GM23338 (cell line): ENCODE data around the gene EFR3B. TPM values are rescaled to one million over a fixed set of nuclear protein-coding genes. Genes with fewer than 3 reads are reported as not detected.

Experiments
- ATAC-seq: fragments of 200-7000 bp; cut with Tn5 transposase; 3 replicates; pipeline ENCODE4 v1.9.1; 2020
- DNase-seq: peaks from one replicate; pipeline ENCODE4 v3.0.0-alpha.2; 2015; ENCODE audit warnings: low spot score
- H2AFZ ChIP-seq: fragments of 200-600 bp; sonication (generic); 2 replicates; pipeline ENCODE4 v1.8.0; 2016; ENCODE audit warnings: antibody characterized with exemption, mild to moderate bottlenecking, moderate library complexity
- H3F3A ChIP-seq: fragments of 200-600 bp; sonication (generic); replicated peaks from 2 replicates; pipeline ENCODE4 v1.8.0; 2017; ENCODE audit warnings: antibody characterized with exemption, mixed run types, low read depth
- H3K27ac ChIP-seq: fragments of 200-600 bp; sonication (generic); 2 replicates; pipeline ENCODE4 v1.6.1; 2016; ENCODE audit warnings: low read depth
- H3K27me3 ChIP-seq: fragments of 200-600 bp; sonication (generic); 2 replicates; pipeline ENCODE4 v1.8.0; 2016; ENCODE audit warnings: mild to moderate bottlenecking, mixed run types, moderate library complexity; ENCODE audit not compliant: insufficient read depth
- H3K36me3 ChIP-seq: fragments of 200-600 bp; sonication (generic); 2 replicates; pipeline ENCODE4 v1.8.0; 2016; ENCODE audit warnings: mild to moderate bottlenecking; ENCODE audit not compliant: insufficient read depth
- H3K4me1 ChIP-seq: fragments of 200-600 bp; sonication (generic); 2 replicates; pipeline ENCODE4 v1.8.0; 2016; ENCODE audit warnings: mild to moderate bottlenecking, moderate library complexity; ENCODE audit not compliant: insufficient read depth
- H3K4me2 ChIP-seq: fragments of 200-600 bp; sonication (generic); 2 replicates; pipeline ENCODE4 v1.7.1; 2017; ENCODE audit warnings: mixed run types
- H3K4me3 ChIP-seq: fragments of 200-600 bp; sonication (generic); 2 replicates; pipeline ENCODE4 v1.6.1; 2016; ENCODE audit warnings: mixed run types
- H3K79me2 ChIP-seq: fragments of 200-600 bp; sonication (generic); replicated peaks from 2 replicates; pipeline ENCODE4 v1.8.0; 2017; ENCODE audit warnings: mild to moderate bottlenecking; ENCODE audit not compliant: insufficient read depth
- H3K9me2 ChIP-seq: fragments of 200-600 bp; sonication (generic); 2 replicates; pipeline ENCODE4 v1.8.0; 2017; ENCODE audit not compliant: insufficient read depth
- H4K20me1 ChIP-seq: fragments of 200-600 bp; sonication (generic); replicated peaks from 2 replicates; pipeline ENCODE4 v1.8.0; 2017; ENCODE audit warnings: mild to moderate bottlenecking; ENCODE audit not compliant: insufficient read depth
- H3K27ac Mint-ChIP-seq: 2 replicates; pipeline ENCODE4 v1.8.0; 2020; ENCODE audit warnings: inconsistent platforms, mild to moderate bottlenecking, moderate library complexity, mixed read lengths
- H3K27me3 Mint-ChIP-seq: 3 replicates; pipeline ENCODE4 v1.8.0; 2022; ENCODE audit warnings: low read depth, mild to moderate bottlenecking, moderate library complexity, mixed read lengths, inconsistent platforms; ENCODE audit not compliant: insufficient read depth, poor library complexity
- H3K36me3 Mint-ChIP-seq: 3 replicates; pipeline ENCODE4 v1.8.0; 2021; ENCODE audit warnings: low read depth, mild to moderate bottlenecking, inconsistent platforms, moderate library complexity, mixed read lengths
- H3K4me1 Mint-ChIP-seq: 3 replicates; pipeline ENCODE4 v1.8.0; 2020; ENCODE audit warnings: mild to moderate bottlenecking, inconsistent platforms, mixed read lengths
- H3K4me3 Mint-ChIP-seq: 3 replicates; pipeline ENCODE4 v1.8.0; 2021; ENCODE audit warnings: moderate library complexity, mild to moderate bottlenecking, inconsistent platforms, mixed read lengths
- H3K9me3 Mint-ChIP-seq: 3 replicates; pipeline ENCODE4 v1.8.0; 2020; ENCODE audit warnings: moderate library complexity, mild to moderate bottlenecking, inconsistent platforms, mixed read lengths
- CREB1 ChIP-seq: fragments of 250-450 bp; sonication (Bioruptor Pico); IDR thresholded peaks from 2 replicates; pipeline ENCODE4 v1.5.0; 2020; ENCODE audit warnings: low read depth, mild to moderate bottlenecking, moderate library complexity
- EZH2 ChIP-seq: fragments of 200-600 bp; sonication (generic); IDR thresholded peaks from one replicate; pipeline ENCODE4 v1.8.0; 2017; ENCODE audit warnings: antibody characterized with exemption, mild to moderate bottlenecking, low read depth; ENCODE audit not compliant: unreplicated experiment
- JUNB ChIP-seq: IDR thresholded peaks from one replicate; pipeline ENCODE4 v1.6.1; 2016; ENCODE audit warnings: antibody characterized with exemption; ENCODE audit not compliant: unreplicated experiment
- NANOG ChIP-seq: IDR thresholded peaks from 2 replicates; pipeline ENCODE4 v1.6.1; 2016; ENCODE audit warnings: antibody characterized with exemption, borderline replicate concordance
- POLR2AphosphoS5 ChIP-seq: IDR thresholded peaks from 2 replicates; pipeline ENCODE4 v1.6.1; 2016; ENCODE audit warnings: antibody characterized with exemption, low read depth
- ZNF331 ChIP-seq: fragments of 250-450 bp; sonication (Bioruptor Pico); IDR thresholded peaks from 2 replicates; pipeline ENCODE4 v1.5.0; 2020; ENCODE audit warnings: low read depth, mild to moderate bottlenecking, moderate library complexity
- polyA plus RNA-seq: library from polyadenylated mRNA; unstranded; fragments of >200 nt; fragmentation: Nextera tagmentation; extraction: Ambion mirVana; gene quantifications from 2 replicates; pipeline ENCODE4 v1.2.1, GENCODE V29; 2016
- total RNA-seq: library from RNA; depleted of rRNA; stranded (reverse); fragments of >200 nt; shearing (Covaris generic); gene quantifications from 2 replicates; pipeline ENCODE4 v1.2.3, GENCODE V29; 2014
- TF ChIP-seq, protein P1 (sequence below), 2 experiments: fragments of 200-600 bp in 1 of 2; sonication (generic) in 1 of 2; conservative IDR thresholded peaks; 2 replicates each; pipeline versions ENCODE4 v1.5.1 to v1.6.1; 2016 to 2017; ENCODE audit warnings: antibody characterized with exemption in 2 of 2, low read depth in 2 of 2, mild to moderate bottlenecking in 2 of 2, moderate library complexity in 1 of 2
- TF ChIP-seq, protein P2 (sequence below): IDR thresholded peaks from 2 replicates; pipeline ENCODE4 v1.6.1; 2016; ENCODE audit warnings: antibody characterized with exemption
- TF ChIP-seq, protein P3 (sequence below): fragments of 250-450 bp; sonication (Bioruptor Pico); IDR thresholded peaks from 2 replicates; pipeline ENCODE4 v1.5.0; 2020; ENCODE audit warnings: mild to moderate bottlenecking, moderate library complexity
- TF ChIP-seq, protein P4 (sequence below): IDR thresholded peaks from one replicate; pipeline ENCODE4 v1.6.1; 2018; ENCODE audit warnings: antibody characterized with exemption; ENCODE audit not compliant: unreplicated experiment

Gene EFR3B
- total and polyA plus RNA-seq, 2 experiments from 2014 or later: 3.3 to 10.7 TPM

DNA sequence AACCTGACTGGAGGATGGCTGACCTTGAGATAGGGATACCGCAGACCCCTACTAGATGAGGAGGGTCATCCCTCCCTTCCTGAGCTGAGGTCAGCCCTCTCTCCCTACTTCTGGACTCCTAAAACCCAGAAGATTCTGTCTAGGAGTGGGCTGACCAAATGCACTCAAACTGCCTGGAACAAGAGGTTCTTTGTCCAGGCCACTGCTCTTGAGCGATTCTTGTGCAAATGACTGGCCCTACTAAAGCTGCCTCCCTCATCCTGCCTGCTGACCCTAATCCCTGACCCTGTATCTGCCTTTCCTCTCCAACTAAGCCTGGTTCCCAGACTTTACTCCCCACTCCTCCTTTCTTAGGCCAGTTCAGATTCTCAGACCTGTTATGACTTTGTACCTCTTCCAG lies 56.2 kb downstream of the EFR3B start:
- peak; percentile 83 for ATAC-seq
- peak overlapping the region; percentile 6; the same call in 1 of the 2 replicates for H3K27ac Mint-ChIP-seq
- Histone ChIP-seq H3K27ac (no peak overlapping the region), H3K4me1 (peaks cover 16% of the 10 kb centered on the region), H3F3A (no peaks in the 10 kb centered on the region), H4K20me1 (no peaks in the 10 kb centered on the region), H3K4me2 (0 out of 2 replicates have a peak overlapping the region, but pooled peaks have one; percentile 24), H3K79me2 (no peaks in the 10 kb centered on the region), H3K27me3 (no peaks in the 10 kb centered on the region), H3K36me3 (no peaks in the 10 kb centered on the region), H3K9me2 (peaks cover 3% of the 10 kb centered on the region; the same call in 1 of the 2 replicates), H3K4me3 (no peak overlapping the region), H2AFZ (no peak overlapping the region)
- H3K4me1 Mint-ChIP-seq: peaks cover 14% of the 10 kb centered on the region
- no peak for TF ChIP-seq ZNF331 (CRISPR knock-in tag)
- TF ChIP-seq, protein P1, sequence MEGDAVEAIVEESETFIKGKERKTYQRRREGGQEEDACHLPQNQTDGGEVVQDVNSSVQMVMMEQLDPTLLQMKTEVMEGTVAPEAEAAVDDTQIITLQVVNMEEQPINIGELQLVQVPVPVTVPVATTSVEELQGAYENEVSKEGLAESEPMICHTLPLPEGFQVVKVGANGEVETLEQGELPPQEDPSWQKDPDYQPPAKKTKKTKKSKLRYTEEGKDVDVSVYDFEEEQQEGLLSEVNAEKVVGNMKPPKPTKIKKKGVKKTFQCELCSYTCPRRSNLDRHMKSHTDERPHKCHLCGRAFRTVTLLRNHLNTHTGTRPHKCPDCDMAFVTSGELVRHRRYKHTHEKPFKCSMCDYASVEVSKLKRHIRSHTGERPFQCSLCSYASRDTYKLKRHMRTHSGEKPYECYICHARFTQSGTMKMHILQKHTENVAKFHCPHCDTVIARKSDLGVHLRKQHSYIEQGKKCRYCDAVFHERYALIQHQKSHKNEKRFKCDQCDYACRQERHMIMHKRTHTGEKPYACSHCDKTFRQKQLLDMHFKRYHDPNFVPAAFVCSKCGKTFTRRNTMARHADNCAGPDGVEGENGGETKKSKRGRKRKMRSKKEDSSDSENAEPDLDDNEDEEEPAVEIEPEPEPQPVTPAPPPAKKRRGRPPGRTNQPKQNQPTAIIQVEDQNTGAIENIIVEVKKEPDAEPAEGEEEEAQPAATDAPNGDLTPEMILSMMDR (conservative IDR thresholded peaks at IDR 0.05; ENCODE audit: low read depth in 2 of 2): no peak
- no peak for TF ChIP-seq NANOG
- TF ChIP-seq, protein P2, sequence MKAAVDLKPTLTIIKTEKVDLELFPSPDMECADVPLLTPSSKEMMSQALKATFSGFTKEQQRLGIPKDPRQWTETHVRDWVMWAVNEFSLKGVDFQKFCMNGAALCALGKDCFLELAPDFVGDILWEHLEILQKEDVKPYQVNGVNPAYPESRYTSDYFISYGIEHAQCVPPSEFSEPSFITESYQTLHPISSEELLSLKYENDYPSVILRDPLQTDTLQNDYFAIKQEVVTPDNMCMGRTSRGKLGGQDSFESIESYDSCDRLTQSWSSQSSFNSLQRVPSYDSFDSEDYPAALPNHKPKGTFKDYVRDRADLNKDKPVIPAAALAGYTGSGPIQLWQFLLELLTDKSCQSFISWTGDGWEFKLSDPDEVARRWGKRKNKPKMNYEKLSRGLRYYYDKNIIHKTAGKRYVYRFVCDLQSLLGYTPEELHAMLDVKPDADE: no peak
- TF ChIP-seq EZH2: no peak
- TF ChIP-seq JUNB: no peak
- no peak for TF ChIP-seq CREB1 (CRISPR knock-in tag)
- TF ChIP-seq, protein P3, sequence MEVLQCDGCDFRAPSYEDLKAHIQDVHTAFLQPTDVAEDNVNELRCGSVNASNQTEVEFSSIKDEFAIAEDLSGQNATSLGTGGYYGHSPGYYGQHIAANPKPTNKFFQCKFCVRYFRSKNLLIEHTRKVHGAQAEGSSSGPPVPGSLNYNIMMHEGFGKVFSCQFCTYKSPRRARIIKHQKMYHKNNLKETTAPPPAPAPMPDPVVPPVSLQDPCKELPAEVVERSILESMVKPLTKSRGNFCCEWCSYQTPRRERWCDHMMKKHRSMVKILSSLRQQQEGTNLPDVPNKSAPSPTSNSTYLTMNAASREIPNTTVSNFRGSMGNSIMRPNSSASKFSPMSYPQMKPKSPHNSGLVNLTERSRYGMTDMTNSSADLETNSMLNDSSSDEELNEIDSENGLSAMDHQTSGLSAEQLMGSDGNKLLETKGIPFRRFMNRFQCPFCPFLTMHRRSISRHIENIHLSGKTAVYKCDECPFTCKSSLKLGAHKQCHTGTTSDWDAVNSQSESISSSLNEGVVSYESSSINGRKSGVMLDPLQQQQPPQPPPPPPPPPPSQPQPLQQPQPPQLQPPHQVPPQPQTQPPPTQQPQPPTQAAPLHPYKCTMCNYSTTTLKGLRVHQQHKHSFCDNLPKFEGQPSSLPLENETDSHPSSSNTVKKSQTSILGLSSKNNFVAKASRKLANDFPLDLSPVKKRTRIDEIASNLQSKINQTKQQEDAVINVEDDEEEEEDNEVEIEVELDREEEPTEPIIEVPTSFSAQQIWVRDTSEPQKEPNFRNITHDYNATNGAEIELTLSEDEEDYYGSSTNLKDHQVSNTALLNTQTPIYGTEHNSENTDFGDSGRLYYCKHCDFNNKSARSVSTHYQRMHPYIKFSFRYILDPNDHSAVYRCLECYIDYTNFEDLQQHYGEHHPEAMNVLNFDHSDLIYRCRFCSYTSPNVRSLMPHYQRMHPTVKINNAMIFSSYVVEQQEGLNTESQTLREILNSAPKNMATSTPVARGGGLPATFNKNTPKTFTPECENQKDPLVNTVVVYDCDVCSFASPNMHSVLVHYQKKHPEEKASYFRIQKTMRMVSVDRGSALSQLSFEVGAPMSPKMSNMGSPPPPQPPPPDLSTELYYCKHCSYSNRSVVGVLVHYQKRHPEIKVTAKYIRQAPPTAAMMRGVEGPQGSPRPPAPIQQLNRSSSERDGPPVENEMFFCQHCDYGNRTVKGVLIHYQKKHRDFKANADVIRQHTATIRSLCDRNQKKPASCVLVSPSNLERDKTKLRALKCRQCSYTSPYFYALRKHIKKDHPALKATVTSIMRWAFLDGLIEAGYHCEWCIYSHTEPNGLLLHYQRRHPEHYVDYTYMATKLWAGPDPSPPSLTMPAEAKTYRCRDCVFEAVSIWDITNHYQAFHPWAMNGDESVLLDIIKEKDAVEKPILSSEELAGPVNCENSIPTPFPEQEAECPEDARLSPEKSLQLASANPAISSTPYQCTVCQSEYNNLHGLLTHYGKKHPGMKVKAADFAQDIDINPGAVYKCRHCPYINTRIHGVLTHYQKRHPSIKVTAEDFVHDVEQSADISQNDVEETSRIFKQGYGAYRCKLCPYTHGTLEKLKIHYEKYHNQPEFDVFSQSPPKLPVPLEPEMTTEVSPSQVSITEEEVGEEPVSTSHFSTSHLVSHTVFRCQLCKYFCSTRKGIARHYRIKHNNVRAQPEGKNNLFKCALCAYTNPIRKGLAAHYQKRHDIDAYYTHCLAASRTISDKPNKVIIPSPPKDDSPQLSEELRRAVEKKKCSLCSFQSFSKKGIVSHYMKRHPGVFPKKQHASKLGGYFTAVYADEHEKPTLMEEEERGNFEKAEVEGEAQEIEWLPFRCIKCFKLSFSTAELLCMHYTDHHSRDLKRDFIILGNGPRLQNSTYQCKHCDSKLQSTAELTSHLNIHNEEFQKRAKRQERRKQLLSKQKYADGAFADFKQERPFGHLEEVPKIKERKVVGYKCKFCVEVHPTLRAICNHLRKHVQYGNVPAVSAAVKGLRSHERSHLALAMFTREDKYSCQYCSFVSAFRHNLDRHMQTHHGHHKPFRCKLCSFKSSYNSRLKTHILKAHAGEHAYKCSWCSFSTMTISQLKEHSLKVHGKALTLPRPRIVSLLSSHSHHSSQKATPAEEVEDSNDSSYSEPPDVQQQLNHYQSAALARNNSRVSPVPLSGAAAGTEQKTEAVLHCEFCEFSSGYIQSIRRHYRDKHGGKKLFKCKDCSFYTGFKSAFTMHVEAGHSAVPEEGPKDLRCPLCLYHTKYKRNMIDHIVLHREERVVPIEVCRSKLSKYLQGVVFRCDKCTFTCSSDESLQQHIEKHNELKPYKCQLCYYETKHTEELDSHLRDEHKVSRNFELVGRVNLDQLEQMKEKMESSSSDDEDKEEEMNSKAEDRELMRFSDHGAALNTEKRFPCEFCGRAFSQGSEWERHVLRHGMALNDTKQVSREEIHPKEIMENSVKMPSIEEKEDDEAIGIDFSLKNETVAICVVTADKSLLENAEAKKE: no peak
- TF ChIP-seq, protein P4, sequence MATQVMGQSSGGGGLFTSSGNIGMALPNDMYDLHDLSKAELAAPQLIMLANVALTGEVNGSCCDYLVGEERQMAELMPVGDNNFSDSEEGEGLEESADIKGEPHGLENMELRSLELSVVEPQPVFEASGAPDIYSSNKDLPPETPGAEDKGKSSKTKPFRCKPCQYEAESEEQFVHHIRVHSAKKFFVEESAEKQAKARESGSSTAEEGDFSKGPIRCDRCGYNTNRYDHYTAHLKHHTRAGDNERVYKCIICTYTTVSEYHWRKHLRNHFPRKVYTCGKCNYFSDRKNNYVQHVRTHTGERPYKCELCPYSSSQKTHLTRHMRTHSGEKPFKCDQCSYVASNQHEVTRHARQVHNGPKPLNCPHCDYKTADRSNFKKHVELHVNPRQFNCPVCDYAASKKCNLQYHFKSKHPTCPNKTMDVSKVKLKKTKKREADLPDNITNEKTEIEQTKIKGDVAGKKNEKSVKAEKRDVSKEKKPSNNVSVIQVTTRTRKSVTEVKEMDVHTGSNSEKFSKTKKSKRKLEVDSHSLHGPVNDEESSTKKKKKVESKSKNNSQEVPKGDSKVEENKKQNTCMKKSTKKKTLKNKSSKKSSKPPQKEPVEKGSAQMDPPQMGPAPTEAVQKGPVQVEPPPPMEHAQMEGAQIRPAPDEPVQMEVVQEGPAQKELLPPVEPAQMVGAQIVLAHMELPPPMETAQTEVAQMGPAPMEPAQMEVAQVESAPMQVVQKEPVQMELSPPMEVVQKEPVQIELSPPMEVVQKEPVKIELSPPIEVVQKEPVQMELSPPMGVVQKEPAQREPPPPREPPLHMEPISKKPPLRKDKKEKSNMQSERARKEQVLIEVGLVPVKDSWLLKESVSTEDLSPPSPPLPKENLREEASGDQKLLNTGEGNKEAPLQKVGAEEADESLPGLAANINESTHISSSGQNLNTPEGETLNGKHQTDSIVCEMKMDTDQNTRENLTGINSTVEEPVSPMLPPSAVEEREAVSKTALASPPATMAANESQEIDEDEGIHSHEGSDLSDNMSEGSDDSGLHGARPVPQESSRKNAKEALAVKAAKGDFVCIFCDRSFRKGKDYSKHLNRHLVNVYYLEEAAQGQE: no peak
- TF ChIP-seq POLR2AphosphoS5: no peak
- peaks cover 5% of the 10 kb centered on the region; the same call in 1 of the 3 replicates for H3K36me3 Mint-ChIP-seq
- no peak overlapping the region for H3K4me3 Mint-ChIP-seq
- no peaks in the 10 kb centered on the region for H3K9me3 Mint-ChIP-seq
- H3K27me3 Mint-ChIP-seq: peaks cover 7% of the 10 kb centered on the region
- no peak for DNase-seq
